HepG2 (cell line): ENCODE data around the gene PRSS2.
"Not testable (repeated sequence)": the region's sequence is repeated elsewhere in the genome, so short reads cannot be mapped to it uniquely, and the experiment has no call there.

Experiments used
- MYC ChIP-seq: sonication (generic); formaldehyde crosslinking; IDR thresholded peaks from 2 replicates; pipeline ENCODE4 v1.9.0; 2021; ENCODE audit warnings: missing genetic modification reagents, borderline replicate concordance
- NFYC ChIP-seq: IDR thresholded peaks from 2 replicates; pipeline ENCODE4 v1.6.1; 2016; ENCODE audit warnings: missing genetic modification reagents, missing compliant biosample characterization
- REST ChIP-seq, 2 experiments: IDR thresholded peaks; 2 replicates each; pipeline ENCODE4 v1.6.1; 2011 to 2012; ENCODE audit warnings: low read length in 2 of 2, borderline replicate concordance in 1 of 2, low read depth in 1 of 2, mild to moderate bottlenecking in 1 of 2, moderate library complexity in 1 of 2
- ZNF180 ChIP-seq: sonication (generic); formaldehyde crosslinking; IDR thresholded peaks from 2 replicates; pipeline ENCODE4 v1.4.0; 2020; ENCODE audit warnings: low read depth, missing genetic modification reagents, borderline replicate concordance
- ZNF274 ChIP-seq: sonication (generic); formaldehyde crosslinking; IDR thresholded peaks from 2 replicates; pipeline ENCODE4 v1.5.1; 2020; ENCODE audit warnings: mild to moderate bottlenecking, missing genetic modification reagents
- TF ChIP-seq, protein P1 (sequence below): IDR thresholded peaks from 2 replicates; pipeline ENCODE4 v1.4.0; 2020; ENCODE audit warnings: mild to moderate bottlenecking, missing genetic modification reagents

DNA sequence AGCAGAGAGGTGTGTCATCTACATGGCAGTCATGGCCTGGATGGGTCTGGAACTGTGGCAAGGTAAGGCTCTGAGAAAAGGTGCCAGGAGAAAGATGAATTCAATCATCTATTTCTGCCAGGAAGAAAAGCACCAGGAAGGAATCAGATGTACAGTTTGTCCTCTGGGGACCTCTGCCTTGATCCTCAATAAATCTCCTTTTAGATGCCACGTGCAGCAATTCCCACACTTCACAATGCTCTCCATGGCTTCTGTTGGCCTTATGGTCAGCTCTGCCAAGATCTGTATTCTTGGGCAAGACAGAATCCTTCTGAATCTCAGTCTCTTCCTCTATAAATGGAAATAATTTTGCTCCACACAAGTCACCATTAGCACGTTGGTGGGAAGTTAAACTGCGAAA, 1.9 kb upstream of the PRSS2 start:
- TF ChIP-seq, protein P1, sequence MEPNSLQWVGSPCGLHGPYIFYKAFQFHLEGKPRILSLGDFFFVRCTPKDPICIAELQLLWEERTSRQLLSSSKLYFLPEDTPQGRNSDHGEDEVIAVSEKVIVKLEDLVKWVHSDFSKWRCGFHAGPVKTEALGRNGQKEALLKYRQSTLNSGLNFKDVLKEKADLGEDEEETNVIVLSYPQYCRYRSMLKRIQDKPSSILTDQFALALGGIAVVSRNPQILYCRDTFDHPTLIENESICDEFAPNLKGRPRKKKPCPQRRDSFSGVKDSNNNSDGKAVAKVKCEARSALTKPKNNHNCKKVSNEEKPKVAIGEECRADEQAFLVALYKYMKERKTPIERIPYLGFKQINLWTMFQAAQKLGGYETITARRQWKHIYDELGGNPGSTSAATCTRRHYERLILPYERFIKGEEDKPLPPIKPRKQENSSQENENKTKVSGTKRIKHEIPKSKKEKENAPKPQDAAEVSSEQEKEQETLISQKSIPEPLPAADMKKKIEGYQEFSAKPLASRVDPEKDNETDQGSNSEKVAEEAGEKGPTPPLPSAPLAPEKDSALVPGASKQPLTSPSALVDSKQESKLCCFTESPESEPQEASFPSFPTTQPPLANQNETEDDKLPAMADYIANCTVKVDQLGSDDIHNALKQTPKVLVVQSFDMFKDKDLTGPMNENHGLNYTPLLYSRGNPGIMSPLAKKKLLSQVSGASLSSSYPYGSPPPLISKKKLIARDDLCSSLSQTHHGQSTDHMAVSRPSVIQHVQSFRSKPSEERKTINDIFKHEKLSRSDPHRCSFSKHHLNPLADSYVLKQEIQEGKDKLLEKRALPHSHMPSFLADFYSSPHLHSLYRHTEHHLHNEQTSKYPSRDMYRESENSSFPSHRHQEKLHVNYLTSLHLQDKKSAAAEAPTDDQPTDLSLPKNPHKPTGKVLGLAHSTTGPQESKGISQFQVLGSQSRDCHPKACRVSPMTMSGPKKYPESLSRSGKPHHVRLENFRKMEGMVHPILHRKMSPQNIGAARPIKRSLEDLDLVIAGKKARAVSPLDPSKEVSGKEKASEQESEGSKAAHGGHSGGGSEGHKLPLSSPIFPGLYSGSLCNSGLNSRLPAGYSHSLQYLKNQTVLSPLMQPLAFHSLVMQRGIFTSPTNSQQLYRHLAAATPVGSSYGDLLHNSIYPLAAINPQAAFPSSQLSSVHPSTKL (CRISPR knock-in tag), result not testable (repeated sequence)
- not testable (repeated sequence) for TF ChIP-seq MYC (CRISPR knock-in tag); ZNF274 (CRISPR knock-in tag); REST (IDR thresholded peaks at IDR 0.05; ENCODE audit: borderline replicate concordance in 1 of 2, low read depth in 1 of 2, low read length in 2 of 2); NFYC (CRISPR knock-in tag); ZNF180 (CRISPR knock-in tag)
